Medulla oblongata (tissue), 1 donor: ENCODE measurements around the gene PRPSAP2.
A peak's percentile ranks its signal among the peaks of the same experiment; 100 is the strongest.
"Not testable (repeated sequence)": the region's sequence is repeated elsewhere in the genome, so short reads cannot be mapped to it uniquely, and the experiment has no call there.

ENCODE experiments used
- DNase-seq: peaks from one replicate; pipeline ENCODE4 v3.0.0-alpha.2; 2015; ENCODE audit errors: extremely low spot score

PRPSAP2 gene

DNA sequence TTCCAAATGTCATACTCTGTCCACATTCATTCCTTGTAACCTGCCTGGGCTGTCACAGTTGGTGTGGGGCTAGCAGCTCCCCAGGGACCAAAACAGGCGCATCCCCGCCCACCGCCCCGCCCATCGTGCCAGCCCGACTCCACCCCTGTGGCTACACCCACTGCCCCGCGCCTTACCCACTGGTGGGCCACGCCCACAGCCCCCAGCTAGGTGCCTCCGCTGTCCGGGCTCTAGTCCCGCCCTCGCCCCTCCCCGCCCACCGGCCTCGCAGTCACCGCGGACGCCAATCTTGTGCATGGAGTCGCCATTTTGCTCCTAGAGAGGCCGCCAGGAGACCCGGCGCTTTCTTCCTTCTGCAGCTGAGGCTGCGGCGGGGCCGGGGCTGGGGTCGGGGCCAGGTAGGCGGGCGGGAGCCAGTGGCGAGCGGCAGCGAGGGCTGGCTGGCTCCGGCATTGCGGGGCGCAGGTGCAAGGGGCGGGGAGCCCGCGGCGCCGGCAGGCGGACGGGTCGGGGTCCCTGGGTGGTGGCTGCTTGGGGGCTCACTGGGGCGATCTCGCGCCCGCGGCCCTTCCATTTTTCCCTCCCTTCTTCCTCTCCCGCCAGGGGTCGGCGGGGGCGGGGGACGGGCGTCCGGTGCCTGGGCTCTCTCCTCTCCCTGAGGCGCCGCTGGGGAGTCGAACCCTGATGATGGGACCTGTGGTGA, at the start of gene PRPSAP2:
Gene PRPSAP2, plus strand, starts transcription at position 268 of the 703 bp plus-strand sequence. CDS start 7,703 bp downstream, outside the sequence.
- peak; percentile 98 for DNase-seq

- DNase-seq: not testable (repeated sequence)
Measured at GRCh38 chr17:18815924-18816323, 42.0 kb upstream of the PRPSAP2 start.

GRCh38 chr17:18816489-18817371, 41.2 kb upstream of the PRPSAP2 start:
- peak; percentile 81 for DNase-seq

DNA sequence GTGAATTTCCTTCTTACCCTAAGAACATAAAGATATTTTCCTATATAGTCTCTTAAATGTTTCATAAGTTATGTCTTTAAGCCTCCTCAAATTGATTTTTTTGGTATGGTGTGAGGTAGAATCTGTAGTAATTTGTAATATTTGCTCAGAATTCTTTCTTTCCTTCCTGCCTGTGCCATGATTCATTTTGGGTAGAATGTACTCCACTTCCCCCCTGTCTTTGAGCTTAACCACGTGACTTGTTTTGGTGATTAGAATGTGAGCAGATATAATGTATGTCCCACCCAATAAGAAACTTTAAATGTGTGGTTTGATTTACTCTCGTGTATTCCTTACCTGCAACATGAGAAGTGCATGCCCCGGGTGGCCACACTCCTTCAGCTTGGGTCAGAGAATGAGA, 36.5 kb upstream of the PRPSAP2 start:
- not testable (repeated sequence) for DNase-seq

DNA sequence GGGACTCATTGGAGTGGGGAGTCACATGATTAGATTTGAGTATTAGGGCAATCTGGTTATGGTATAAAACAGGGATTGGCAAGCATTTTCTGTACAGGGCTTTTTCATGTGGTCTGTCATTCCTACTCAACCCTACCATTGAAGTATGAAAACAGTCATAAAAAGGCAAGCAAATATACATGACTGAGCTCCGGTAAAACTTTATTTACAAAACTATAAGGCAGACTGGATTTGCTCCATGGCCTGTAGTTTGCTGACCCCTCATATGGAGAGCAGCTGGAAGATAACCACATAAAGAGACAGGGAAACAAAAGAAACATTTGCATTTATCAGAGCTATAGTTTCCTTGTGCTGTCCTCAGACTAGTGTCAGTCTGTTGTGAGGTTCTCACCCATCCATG, 30.3 kb upstream of the PRPSAP2 start:
- not testable (repeated sequence) for DNase-seq

DNA sequence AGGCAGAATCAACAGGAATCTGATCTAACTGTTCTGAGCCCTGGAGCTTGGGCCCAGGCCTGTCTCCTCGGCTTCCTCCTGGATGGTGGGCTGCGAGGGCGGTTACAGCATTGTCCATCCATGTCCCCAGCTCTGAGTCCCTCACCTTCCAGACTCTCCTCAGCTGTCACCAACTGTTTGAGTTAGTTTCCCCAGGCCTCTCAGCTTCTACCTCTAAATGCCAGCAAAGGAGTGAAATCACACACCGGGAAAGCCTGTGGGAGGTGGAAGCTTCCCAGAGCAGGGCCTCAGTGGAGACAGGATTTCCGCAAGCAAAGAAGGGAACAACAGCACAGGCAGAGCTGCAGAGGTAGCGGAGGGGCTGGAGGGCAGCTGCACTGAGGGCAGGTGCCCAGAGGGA, 9.4 kb upstream of the PRPSAP2 start:
- no peak for DNase-seq

- DNase-seq: no peak
Measured at GRCh38 chr17:18850679-18851078, 7.3 kb upstream of the PRPSAP2 start.

DNA sequence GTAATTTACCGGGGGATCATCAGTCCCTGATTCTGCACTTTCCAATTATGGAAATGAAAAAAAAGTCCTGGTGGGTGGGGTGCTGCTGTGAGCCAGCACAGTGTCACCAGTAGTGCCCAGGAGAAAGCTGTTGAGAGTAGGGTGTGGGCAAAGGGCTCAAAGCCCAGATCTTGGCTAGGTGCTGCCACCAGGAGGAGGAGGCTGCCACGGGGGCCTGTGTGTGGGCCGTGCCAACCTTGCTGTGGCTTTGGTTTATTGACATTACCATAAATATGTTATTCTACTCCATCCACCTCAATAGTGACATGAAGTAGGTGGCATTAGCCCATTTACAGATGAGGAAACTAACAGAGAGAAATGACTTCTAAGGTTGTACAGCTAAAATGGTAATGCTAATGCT, 6.7 kb upstream of the PRPSAP2 start:
- DNase-seq: no peak

DNA sequence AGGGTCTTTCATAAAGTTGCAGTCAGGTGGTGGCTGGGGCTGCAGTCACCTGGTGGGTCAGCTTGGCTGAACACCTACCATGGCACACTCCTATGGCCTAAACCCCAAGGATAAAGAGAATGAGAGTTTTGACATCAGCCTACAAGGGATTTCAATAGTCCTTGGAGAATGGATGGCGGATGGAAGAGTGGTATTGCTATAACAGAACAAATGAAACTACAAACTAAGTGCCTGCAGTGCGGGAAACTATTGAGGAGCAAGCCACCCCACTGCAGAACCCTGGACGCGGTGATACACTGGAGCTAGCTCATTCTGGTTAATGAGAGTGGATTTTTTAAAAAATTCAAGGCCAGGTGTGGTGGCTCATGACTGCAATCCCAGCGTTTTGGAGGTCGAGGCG, 3.0 kb upstream of the PRPSAP2 start:
- DNase-seq: no peak

DNA sequence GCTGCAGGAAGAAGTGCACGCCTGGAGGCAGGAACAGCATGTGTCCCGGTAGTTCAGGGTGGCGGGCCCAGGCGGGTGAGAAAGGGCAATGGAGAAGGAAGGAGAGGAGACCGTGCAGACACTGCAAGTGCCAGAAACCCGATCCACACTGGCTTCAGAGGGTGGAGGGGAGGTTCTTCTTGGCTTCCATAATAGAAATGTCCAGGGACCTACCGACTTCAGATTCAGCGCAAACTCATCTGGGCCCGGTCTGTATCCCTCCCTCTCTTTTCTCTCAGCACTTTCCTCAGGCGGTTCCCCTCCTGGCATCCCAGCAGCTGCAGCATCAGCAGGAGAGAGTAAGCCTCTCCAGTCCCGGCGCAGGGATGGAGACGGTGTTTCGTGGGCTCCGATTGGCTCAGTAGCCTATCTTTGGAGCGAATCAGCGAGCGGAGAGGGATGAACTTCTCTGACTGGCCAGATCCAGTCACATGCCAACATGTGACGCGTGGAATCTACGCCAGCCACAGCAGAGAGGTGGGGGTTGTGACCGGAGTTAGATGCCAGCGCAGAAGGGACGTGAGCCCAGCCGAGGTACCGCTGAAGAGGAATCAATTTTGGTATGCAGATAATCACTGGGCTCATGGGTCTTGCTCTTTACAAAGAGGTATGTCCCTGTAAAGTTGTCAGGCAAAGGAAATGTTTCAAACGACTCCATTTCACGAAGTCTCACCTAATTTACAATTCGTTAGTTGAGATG, 1.9 kb upstream of the PRPSAP2 start:
- peak; percentile 99 for DNase-seq

DNA sequence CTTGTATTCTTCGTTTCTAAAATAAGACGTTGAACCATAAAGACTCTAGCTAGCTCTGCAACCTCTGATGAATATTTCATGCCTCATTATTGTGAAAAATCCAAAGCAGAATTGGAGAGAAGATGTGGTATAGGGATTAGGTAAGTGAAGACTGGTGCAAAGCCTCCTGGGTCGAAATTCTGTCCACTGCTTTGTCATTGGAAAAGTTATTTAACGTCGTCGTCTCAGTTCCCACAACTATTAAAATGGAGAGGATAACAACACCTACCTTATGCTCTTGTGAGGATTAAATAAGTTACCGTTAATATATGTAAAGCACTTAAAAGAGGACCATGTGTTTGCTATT, 1.4 kb upstream of the PRPSAP2 start:
- DNase-seq: no peak

DNA sequence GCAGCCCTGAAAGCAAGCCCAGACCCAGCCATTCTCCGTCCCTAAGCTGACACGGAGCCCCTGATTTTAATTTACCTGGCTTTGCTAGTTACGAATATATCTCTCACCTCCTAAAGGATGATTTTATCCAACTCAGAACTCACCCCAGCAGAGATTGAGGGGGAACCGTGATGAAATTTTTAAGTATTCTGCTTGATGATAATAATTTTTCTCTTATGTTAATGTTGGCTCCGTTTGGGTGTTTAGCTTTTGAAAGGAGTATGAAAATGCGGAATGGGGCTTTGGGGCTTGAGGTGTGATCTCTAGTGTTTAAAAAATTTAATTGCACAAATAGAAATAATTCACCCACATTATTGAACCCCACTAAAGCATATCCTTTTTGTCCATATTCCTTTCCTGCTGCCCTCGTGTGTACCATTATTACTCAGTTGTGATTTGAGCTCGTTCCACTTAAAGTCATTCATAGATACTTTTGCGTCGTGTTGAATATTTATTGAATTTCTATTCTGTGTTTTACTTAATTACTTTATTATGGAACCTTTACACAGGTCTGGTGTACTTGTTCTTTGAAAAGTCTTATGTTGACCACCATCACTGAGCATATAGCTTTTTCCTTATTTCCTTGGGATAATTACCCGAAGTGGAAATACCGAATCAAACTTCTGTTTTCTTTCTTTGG, 775 bp downstream of the PRPSAP2 start:
- peak; percentile 38 for DNase-seq

- peak; percentile 49 for DNase-seq
Measured at GRCh38 chr17:18859256-18859655, 1.3 kb downstream of the PRPSAP2 start.

GRCh38 chr17:18860161-18860972, 2.4 kb downstream of the PRPSAP2 start:
- no peak for DNase-seq

- DNase-seq: no peak
Measured at GRCh38 chr17:18862011-18862410, 4.1 kb downstream of the PRPSAP2 start.

GRCh38 chr17:18864996-18865395, 7.1 kb downstream of the PRPSAP2 start:
- DNase-seq: not testable (repeated sequence)

GRCh38 chr17:18866866-18867813, 9.2 kb downstream of the PRPSAP2 start:
- no peak for DNase-seq

GRCh38 chr17:18877104-18877645, 19.2 kb downstream of the PRPSAP2 start:
- no peak for DNase-seq

DNA sequence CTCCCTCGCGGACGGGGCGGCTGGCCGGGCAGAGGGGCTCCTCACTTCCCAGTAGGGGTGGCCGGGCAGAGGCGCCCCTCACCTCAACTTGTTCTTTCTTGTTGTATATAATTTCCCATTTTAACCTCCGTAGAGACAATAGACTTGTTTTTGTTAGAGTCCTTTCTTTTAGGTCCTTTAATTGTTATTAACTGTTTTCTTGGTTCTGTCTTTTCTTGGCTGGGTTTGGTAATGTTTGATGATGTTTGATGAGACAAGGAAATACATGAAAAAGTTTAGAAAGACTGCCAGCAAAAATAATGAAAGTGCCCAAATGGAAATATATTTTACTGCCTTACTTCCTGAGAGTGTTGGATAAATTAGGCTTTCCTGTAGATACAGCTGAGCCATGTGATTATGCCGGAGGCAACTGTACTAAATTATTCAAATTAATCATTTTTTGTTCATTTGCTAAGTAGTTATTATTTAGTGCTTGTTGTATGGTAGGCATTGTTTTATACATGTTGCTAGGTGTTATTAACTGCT, 30.9 kb downstream of the PRPSAP2 start:
- DNase-seq: no peak
